ENCODE measurements around the gene C7orf33.

The C7orf33 gene

DNA sequence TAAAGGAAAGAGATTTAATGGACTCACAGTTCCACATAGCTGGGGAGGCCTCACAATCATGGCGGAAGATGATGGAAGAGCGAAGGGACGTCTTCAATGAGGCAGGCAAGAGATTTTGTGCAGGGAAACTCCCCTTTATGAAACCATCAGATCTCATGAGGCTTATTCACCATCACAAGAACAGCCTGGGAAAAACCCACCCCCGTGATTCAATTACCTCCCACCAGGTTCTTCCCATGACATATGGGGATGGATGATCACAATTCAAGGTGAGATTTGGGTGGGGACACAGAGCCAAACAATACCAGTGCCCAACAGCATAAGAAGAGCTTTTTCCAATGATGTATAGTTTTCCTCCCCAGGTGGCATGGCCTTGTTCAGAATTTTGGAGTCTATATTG lies 11.2 kb upstream of the C7orf33 start:
- H3K27ac ChIP-seq (replicated peaks), result no peak overlapping the region
- no peak overlapping the region for H3K4me3 ChIP-seq (replicated peaks; ENCODE audit: insufficient read depth, low read length)
- no peak for TF ChIP-seq POLR2AphosphoS5 (IDR thresholded peaks at IDR 0.05; ENCODE audit: low read depth)
- DNase-seq (ENCODE audit: low read depth in 1 of 2, low spot score in 1 of 2), result no peak
- H3K27me3 ChIP-seq (ENCODE audit: insufficient read depth, poor library complexity, severe bottlenecking), result no peaks in the 10 kb centered on the region

DNA sequence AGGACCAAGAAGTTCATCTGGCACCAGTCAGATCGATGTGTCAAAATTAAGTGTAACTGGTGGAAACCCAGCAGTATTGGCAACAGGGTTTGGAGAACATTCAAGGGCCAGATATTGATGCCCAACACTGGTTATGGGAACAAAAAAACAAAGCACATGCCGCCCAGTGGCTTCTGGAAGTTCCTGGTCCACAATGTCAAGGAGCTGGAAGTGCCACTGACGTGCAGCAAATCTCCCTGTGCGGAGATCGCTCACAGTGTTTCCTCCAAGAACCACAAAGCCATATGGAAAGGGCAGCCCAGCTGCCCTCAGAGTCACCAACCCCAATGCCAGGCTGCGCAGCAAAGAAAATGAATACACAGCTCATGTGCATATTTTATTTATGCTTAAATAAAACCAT lies 10.1 kb upstream of the C7orf33 start:
- Histone ChIP-seq H3K27ac (replicated peaks) (no peak overlapping the region), H3K27me3 (ENCODE audit: insufficient read depth, poor library complexity, severe bottlenecking) (no peaks in the 10 kb centered on the region), H3K4me3 (replicated peaks; ENCODE audit: insufficient read depth, low read length) (no peak overlapping the region)
- no peak for DNase-seq (ENCODE audit: low read depth in 1 of 2, low spot score in 1 of 2)
- TF ChIP-seq, protein P1, sequence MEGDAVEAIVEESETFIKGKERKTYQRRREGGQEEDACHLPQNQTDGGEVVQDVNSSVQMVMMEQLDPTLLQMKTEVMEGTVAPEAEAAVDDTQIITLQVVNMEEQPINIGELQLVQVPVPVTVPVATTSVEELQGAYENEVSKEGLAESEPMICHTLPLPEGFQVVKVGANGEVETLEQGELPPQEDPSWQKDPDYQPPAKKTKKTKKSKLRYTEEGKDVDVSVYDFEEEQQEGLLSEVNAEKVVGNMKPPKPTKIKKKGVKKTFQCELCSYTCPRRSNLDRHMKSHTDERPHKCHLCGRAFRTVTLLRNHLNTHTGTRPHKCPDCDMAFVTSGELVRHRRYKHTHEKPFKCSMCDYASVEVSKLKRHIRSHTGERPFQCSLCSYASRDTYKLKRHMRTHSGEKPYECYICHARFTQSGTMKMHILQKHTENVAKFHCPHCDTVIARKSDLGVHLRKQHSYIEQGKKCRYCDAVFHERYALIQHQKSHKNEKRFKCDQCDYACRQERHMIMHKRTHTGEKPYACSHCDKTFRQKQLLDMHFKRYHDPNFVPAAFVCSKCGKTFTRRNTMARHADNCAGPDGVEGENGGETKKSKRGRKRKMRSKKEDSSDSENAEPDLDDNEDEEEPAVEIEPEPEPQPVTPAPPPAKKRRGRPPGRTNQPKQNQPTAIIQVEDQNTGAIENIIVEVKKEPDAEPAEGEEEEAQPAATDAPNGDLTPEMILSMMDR (IDR thresholded peaks at IDR 0.05; ENCODE audit: insufficient read depth, low read length), result no peak
- TF ChIP-seq SPI1 (IDR thresholded peaks at IDR 0.05; ENCODE audit: borderline replicate concordance, low read depth), result no peak
- TF ChIP-seq POLR2AphosphoS5 (IDR thresholded peaks at IDR 0.05; ENCODE audit: low read depth), result no peak
- TF ChIP-seq GABPA (IDR thresholded peaks at IDR 0.05; ENCODE audit: low read depth), result no peak
- TF ChIP-seq, protein P2, sequence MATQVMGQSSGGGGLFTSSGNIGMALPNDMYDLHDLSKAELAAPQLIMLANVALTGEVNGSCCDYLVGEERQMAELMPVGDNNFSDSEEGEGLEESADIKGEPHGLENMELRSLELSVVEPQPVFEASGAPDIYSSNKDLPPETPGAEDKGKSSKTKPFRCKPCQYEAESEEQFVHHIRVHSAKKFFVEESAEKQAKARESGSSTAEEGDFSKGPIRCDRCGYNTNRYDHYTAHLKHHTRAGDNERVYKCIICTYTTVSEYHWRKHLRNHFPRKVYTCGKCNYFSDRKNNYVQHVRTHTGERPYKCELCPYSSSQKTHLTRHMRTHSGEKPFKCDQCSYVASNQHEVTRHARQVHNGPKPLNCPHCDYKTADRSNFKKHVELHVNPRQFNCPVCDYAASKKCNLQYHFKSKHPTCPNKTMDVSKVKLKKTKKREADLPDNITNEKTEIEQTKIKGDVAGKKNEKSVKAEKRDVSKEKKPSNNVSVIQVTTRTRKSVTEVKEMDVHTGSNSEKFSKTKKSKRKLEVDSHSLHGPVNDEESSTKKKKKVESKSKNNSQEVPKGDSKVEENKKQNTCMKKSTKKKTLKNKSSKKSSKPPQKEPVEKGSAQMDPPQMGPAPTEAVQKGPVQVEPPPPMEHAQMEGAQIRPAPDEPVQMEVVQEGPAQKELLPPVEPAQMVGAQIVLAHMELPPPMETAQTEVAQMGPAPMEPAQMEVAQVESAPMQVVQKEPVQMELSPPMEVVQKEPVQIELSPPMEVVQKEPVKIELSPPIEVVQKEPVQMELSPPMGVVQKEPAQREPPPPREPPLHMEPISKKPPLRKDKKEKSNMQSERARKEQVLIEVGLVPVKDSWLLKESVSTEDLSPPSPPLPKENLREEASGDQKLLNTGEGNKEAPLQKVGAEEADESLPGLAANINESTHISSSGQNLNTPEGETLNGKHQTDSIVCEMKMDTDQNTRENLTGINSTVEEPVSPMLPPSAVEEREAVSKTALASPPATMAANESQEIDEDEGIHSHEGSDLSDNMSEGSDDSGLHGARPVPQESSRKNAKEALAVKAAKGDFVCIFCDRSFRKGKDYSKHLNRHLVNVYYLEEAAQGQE (IDR thresholded peaks at IDR 0.05; ENCODE audit: insufficient replicate concordance, low read depth), result no peak

DNA sequence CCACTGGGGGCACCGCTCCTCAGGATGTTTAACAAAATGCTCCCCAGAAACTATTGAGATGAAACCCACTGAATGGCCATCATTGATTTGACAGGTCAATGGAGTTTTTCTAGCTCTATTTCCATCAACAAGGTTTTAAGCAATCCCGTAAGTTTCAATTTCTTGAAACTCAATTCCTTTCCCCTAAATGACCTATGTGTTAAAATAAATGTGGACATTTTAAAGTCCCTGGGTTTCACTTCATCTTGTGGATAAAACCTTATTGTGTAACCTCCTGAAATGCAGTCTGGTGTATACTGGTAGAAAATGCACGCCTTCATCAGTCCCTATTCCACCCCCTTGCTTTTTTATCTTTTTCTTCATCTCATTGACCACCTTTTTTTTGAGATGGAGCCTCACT lies 8.9 kb upstream of the C7orf33 start:
- TF ChIP-seq GABPA (IDR thresholded peaks at IDR 0.05; ENCODE audit: low read depth) (no peak), POLR2AphosphoS5 (IDR thresholded peaks at IDR 0.05; ENCODE audit: low read depth) (no peak), SPI1 (IDR thresholded peaks at IDR 0.05; ENCODE audit: borderline replicate concordance, low read depth) (no peak)
- TF ChIP-seq, protein P1 (IDR thresholded peaks at IDR 0.05; ENCODE audit: insufficient read depth, low read length), result no peak
- Histone ChIP-seq H3K27ac (replicated peaks) (no peak overlapping the region), H3K27me3 (ENCODE audit: insufficient read depth, poor library complexity, severe bottlenecking) (no peaks in the 10 kb centered on the region), H3K4me3 (replicated peaks; ENCODE audit: insufficient read depth, low read length) (no peak overlapping the region)
- DNase-seq (ENCODE audit: low read depth in 1 of 2, low spot score in 1 of 2), result no peak

DNA sequence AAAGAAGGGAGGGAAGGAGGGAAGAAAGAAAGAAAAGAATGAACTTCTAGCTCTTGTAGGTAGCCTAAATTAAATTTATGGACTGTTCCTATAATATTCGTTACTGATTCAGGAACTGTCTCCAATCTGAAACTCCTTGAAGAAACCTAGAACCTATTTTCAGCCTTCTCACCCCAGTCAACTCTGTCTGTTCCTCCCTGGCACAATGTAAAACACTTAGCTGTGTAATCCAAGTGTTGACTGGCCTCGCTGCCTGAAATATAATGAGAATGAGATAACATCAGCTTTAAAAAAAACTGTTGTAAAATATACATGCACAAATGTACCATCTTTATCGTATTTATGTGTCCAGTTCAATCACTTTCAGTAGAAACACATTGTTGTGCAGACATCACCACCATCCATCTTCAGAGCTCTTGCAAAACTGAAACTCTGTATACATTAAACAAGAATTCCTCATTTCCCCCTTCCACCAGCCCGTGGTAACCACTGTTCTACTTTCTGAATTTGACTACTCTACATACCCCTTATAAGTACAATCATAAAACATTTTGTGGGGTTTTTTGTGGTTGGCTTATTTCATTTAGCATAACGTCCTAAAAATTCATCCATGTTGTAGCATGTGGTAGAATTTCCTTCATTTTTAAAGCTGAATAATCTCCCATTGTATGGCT lies 6.3 kb upstream of the C7orf33 start:
- no peak overlapping the region for H3K4me3 ChIP-seq (replicated peaks; ENCODE audit: insufficient read depth, low read length)
- no peak for DNase-seq (ENCODE audit: low read depth in 1 of 2, low spot score in 1 of 2)

More for the DNA sequence above, 6.3 kb upstream of the C7orf33 start:
- no peak for TF ChIP-seq SPI1 (IDR thresholded peaks at IDR 0.05; ENCODE audit: borderline replicate concordance, low read depth)
- TF ChIP-seq, protein P1 (IDR thresholded peaks at IDR 0.05; ENCODE audit: insufficient read depth, low read length), result no peak
- no peak for TF ChIP-seq GABPA (IDR thresholded peaks at IDR 0.05; ENCODE audit: low read depth)
- TF ChIP-seq, protein P2 (IDR thresholded peaks at IDR 0.05; ENCODE audit: insufficient replicate concordance, low read depth), result no peak
- TF ChIP-seq POLR2AphosphoS5 (IDR thresholded peaks at IDR 0.05; ENCODE audit: low read depth), result no peak
- Histone ChIP-seq H3K27ac (replicated peaks) (no peak overlapping the region), H3K27me3 (ENCODE audit: insufficient read depth, poor library complexity, severe bottlenecking) (no peaks in the 10 kb centered on the region)
